ENCODE results near the gene SHROOM3. TPM values are rescaled to one million over a fixed set of nuclear protein-coding genes. Genes with fewer than 3 reads are reported as not detected.

The SHROOM3 gene
- total RNA-seq, 1 experiment from 2014 or later, result 0.78 TPM

DNA sequence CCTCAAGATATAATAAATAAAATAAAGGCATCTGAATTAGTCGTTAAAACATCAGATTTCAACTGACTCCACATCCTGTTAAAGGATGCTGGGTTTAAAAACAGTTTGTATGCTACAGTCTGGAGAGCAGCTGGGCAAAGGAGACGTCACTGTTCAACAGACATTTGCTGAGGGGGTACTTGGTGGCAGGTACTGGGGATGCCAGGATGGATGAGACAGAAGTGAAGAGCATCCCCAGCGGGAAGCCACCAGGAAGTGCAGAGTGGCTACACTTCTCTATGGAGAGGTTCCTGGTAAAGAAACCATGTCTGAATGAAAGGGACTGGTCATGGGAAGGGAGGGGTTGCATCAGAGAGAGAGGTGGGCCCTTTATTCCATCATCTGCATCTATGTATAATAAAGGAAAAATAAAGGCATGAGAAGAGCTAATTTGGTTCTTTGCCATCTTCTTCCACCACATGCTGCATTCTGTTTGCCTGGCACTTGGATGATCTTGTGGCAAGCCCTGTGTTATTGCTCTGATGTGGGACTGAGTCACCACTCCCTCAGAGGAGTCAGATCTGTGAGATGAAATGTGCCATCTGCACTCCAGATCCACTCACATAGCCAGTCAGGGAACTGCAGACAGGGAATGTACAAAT lies 318.0 kb downstream of the SHROOM3 start:
- Histone ChIP-seq H2AFZ (ENCODE audit: low read length) (no peak overlapping the region), H3K79me2 (ENCODE audit: low read length) (no peaks in the 10 kb centered on the region), H3K9me2 (replicated peaks; ENCODE audit: insufficient read depth, low read length) (no peaks in the 10 kb centered on the region), H3K4me1 (ENCODE audit: low read length) (no peaks in the 10 kb centered on the region), H3K9ac (ENCODE audit: low read length) (no peak overlapping the region), H4K20me1 (ENCODE audit: insufficient read depth, low read depth, low read length) (no peaks in the 10 kb centered on the region), H3K9me3 (ENCODE audit: low read length) (no peaks in the 10 kb centered on the region), H3K36me3 (ENCODE audit: insufficient read depth, low read length) (no peaks in the 10 kb centered on the region), H3K4me2 (ENCODE audit: low read depth, low read length, poor library complexity, severe bottlenecking) (no peak overlapping the region), H3K27ac (ENCODE audit: low read length) (no peak overlapping the region), H3K27me3 (ENCODE audit: low read length) (no peaks in the 10 kb centered on the region), H3K4me3 (ENCODE audit: low read length) (no peak overlapping the region)
- no peak for DNase-seq

DNA sequence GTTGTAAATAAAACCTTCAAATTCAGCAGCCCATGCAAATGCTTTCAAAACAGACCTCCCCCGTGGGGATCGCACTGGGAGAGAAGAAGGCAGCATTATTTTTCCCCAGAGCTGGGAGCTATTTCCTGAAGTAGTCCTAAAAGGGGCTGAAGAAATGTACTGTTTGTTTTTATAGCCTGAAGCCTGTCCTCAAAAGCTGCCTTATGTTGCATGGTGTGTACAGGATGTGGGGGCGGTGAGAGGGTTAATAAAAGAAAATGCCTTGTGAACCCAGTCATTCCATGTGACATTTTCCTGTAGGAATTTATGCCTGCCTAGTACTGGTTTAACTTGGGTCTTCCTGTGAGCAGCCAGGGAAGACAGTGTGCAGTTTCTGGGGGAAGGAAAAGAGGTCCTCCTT lies 318.8 kb downstream of the SHROOM3 start:
- Histone ChIP-seq H3K4me2 (ENCODE audit: low read depth, low read length, poor library complexity, severe bottlenecking) (no peak overlapping the region), H3K4me3 (ENCODE audit: low read length) (no peak overlapping the region), H3K9me3 (ENCODE audit: low read length) (no peaks in the 10 kb centered on the region), H3K79me2 (ENCODE audit: low read length) (no peaks in the 10 kb centered on the region), H3K36me3 (ENCODE audit: insufficient read depth, low read length) (no peaks in the 10 kb centered on the region), H3K9ac (ENCODE audit: low read length) (no peak overlapping the region), H2AFZ (ENCODE audit: low read length) (no peak overlapping the region), H3K27me3 (ENCODE audit: low read length) (no peaks in the 10 kb centered on the region), H3K9me2 (replicated peaks; ENCODE audit: insufficient read depth, low read length) (no peaks in the 10 kb centered on the region), H4K20me1 (ENCODE audit: insufficient read depth, low read depth, low read length) (no peaks in the 10 kb centered on the region), H3K27ac (ENCODE audit: low read length) (no peak overlapping the region), H3K4me1 (ENCODE audit: low read length) (no peaks in the 10 kb centered on the region)
- DNase-seq, result no peak

DNA sequence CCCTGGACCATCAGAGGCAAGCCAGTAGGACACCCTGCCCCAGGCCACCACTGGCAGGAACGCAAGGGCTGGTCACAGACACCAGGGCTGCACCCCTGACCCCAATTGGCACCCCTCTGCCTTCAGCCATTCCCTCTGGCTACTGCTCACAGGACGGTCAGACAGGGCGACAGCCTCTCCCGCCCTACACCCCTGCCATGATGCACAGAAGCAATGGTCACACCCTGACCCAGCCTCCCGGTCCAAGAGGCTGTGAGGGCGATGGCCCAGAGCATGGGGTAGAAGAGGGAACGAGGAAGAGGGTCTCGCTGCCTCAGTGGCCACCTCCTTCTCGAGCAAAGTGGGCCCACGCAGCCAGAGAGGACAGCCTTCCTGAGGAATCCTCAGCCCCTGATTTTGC lies 319.4 kb downstream of the SHROOM3 start:
- Histone ChIP-seq H3K27ac (ENCODE audit: low read length) (no peak overlapping the region), H3K27me3 (ENCODE audit: low read length) (no peaks in the 10 kb centered on the region), H3K9ac (ENCODE audit: low read length) (no peak overlapping the region), H3K9me2 (replicated peaks; ENCODE audit: insufficient read depth, low read length) (no peaks in the 10 kb centered on the region), H3K4me1 (ENCODE audit: low read length) (no peaks in the 10 kb centered on the region), H3K36me3 (ENCODE audit: insufficient read depth, low read length) (no peaks in the 10 kb centered on the region), H3K4me3 (ENCODE audit: low read length) (no peak overlapping the region), H3K79me2 (ENCODE audit: low read length) (no peaks in the 10 kb centered on the region), H4K20me1 (ENCODE audit: insufficient read depth, low read depth, low read length) (no peaks in the 10 kb centered on the region), H3K4me2 (ENCODE audit: low read depth, low read length, poor library complexity, severe bottlenecking) (no peak overlapping the region), H3K9me3 (ENCODE audit: low read length) (no peaks in the 10 kb centered on the region), H2AFZ (ENCODE audit: low read length) (no peak overlapping the region)
- DNase-seq, result no peak

DNA sequence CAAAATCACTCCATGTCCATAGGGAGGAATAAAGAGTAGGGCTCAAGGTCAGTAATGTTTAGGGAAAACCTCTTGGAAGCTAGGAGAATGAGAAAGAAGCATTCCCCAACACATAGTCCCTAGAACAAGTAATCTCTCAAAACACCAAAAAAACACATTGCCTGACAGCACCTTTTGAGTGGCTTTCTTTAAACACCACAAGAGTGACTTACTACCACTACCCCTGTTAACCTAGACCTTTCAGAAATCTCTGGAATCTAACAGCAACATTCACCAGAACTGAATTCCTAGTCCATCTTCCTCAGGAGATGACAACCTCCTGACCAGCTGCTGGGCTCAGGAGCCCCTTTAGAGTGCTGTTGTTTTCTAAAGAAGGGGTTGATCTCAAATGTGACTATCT lies 320.7 kb downstream of the SHROOM3 start:
- Histone ChIP-seq H4K20me1 (ENCODE audit: insufficient read depth, low read depth, low read length) (no peaks in the 10 kb centered on the region), H3K4me2 (ENCODE audit: low read depth, low read length, poor library complexity, severe bottlenecking) (no peak overlapping the region), H3K79me2 (ENCODE audit: low read length) (no peaks in the 10 kb centered on the region), H3K9me2 (replicated peaks; ENCODE audit: insufficient read depth, low read length) (no peaks in the 10 kb centered on the region), H3K4me1 (ENCODE audit: low read length) (no peaks in the 10 kb centered on the region), H3K27me3 (ENCODE audit: low read length) (no peaks in the 10 kb centered on the region), H3K27ac (ENCODE audit: low read length) (no peak overlapping the region), H3K9me3 (ENCODE audit: low read length) (no peaks in the 10 kb centered on the region), H3K9ac (ENCODE audit: low read length) (no peak overlapping the region), H3K4me3 (ENCODE audit: low read length) (no peak overlapping the region), H3K36me3 (ENCODE audit: insufficient read depth, low read length) (no peaks in the 10 kb centered on the region), H2AFZ (ENCODE audit: low read length) (no peak overlapping the region)
- no peak for DNase-seq

DNA sequence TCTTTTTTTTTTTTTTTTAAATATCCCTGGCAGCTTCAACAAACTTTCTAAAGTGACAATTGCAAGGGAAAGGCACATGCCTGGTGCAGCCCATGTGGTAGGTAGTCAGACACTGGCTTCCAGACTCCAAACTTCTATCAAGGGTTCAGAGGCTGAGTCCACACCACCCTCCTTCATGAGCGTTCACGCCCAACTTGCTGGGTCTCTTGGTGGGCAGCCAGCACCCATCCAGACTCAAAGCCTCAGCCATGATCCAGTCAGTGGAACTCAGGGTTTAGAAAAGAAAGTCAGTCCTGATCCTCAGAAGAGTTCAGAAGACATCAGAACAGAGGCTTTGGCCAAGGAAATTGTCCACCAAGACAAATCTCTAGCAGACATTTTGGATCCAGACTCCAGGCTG lies 321.4 kb downstream of the SHROOM3 start:
- no peak overlapping the region for H2AFZ ChIP-seq (ENCODE audit: low read length)
- H3K9ac ChIP-seq (ENCODE audit: low read length), result no peak overlapping the region
- H3K4me2 ChIP-seq (ENCODE audit: low read depth, low read length, poor library complexity, severe bottlenecking), result no peak overlapping the region
- H4K20me1 ChIP-seq (ENCODE audit: insufficient read depth, low read depth, low read length), result no peaks in the 10 kb centered on the region
- H3K27me3 ChIP-seq (ENCODE audit: low read length), result no peaks in the 10 kb centered on the region
- no peaks in the 10 kb centered on the region for H3K9me2 ChIP-seq (replicated peaks; ENCODE audit: insufficient read depth, low read length)
- DNase-seq, result no peak
- no peaks in the 10 kb centered on the region for H3K79me2 ChIP-seq (ENCODE audit: low read length)
- no peak overlapping the region for H3K27ac ChIP-seq (ENCODE audit: low read length)
- no peaks in the 10 kb centered on the region for H3K4me1 ChIP-seq (ENCODE audit: low read length)
- no peak overlapping the region for H3K4me3 ChIP-seq (ENCODE audit: low read length)
- H3K9me3 ChIP-seq (ENCODE audit: low read length), result no peaks in the 10 kb centered on the region
- H3K36me3 ChIP-seq (ENCODE audit: insufficient read depth, low read length), result no peaks in the 10 kb centered on the region

DNA sequence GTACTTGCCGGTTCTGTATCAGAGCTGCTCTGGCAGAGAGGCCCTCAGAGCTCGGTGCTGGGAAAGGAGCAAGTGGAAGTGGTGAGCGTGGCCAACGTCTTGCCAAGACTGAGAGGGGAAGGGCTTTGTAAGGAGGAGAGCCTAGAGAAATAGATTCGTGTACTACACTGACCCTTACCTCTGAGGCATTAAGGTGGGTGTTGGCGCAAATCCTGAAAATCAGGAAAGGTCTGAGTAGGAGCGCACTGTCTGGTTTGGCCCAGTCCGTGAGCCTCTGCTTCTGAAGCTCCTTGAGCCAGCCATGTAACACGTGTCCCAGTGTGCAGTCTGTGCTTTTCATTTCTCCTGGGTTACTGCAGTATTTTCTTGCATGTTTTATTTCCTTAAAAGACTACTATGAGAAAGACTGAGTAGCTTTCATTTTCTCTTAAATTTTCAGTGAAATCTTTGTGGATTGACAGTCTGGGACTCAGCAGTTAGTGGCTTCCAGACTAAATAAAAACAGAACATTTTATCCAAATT lies 322.4 kb downstream of the SHROOM3 start:
- H3K9me3 ChIP-seq (ENCODE audit: low read length), result no peaks in the 10 kb centered on the region
- H3K9ac ChIP-seq (ENCODE audit: low read length), result no peak overlapping the region
- H4K20me1 ChIP-seq (ENCODE audit: insufficient read depth, low read depth, low read length), result no peaks in the 10 kb centered on the region
- no peak overlapping the region for H3K27ac ChIP-seq (ENCODE audit: low read length)
- no peak overlapping the region for H3K4me3 ChIP-seq (ENCODE audit: low read length)
- no peaks in the 10 kb centered on the region for H3K9me2 ChIP-seq (replicated peaks; ENCODE audit: insufficient read depth, low read length)
- H3K79me2 ChIP-seq (ENCODE audit: low read length), result no peaks in the 10 kb centered on the region
- DNase-seq, result no peak
- H2AFZ ChIP-seq (ENCODE audit: low read length), result no peak overlapping the region
- no peaks in the 10 kb centered on the region for H3K36me3 ChIP-seq (ENCODE audit: insufficient read depth, low read length)
- H3K4me2 ChIP-seq (ENCODE audit: low read depth, low read length, poor library complexity, severe bottlenecking), result no peak overlapping the region
- H3K4me1 ChIP-seq (ENCODE audit: low read length), result no peaks in the 10 kb centered on the region
- no peaks in the 10 kb centered on the region for H3K27me3 ChIP-seq (ENCODE audit: low read length)

DNA sequence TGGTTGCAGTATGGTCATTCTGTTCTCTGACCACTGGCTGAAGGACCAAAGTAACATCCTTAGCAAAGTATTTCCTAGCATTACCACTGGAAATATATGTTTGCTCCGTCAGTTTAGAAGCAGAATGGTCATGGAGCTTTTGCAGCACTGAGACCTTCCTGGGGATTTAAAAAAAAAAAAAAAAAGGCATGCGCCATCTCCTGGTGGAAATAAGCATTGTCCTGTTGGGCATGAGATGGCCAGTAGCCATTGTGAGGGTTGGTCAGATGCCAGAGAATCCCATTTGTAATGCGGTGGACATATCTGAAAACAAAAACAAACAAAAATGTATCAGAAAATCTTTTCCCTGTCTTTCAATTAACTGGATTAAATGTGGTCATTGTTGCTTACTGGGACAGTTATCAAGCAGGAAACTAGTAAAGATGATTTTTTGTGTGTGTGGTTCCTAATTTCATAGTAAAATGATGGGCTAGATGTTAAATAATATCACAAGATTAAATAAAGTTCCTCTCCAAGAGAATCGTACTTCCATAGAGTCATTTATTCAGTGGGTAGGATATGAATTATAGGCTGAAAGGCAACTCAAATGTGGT lies 323.4 kb downstream of the SHROOM3 start:
- Histone ChIP-seq H2AFZ (ENCODE audit: low read length) (no peak overlapping the region), H3K4me3 (ENCODE audit: low read length) (no peak overlapping the region), H4K20me1 (ENCODE audit: insufficient read depth, low read depth, low read length) (no peaks in the 10 kb centered on the region), H3K27ac (ENCODE audit: low read length) (no peak overlapping the region), H3K79me2 (ENCODE audit: low read length) (no peaks in the 10 kb centered on the region), H3K9me3 (ENCODE audit: low read length) (no peaks in the 10 kb centered on the region), H3K27me3 (ENCODE audit: low read length) (no peaks in the 10 kb centered on the region), H3K4me1 (ENCODE audit: low read length) (no peaks in the 10 kb centered on the region), H3K4me2 (ENCODE audit: low read depth, low read length, poor library complexity, severe bottlenecking) (no peak overlapping the region), H3K9me2 (replicated peaks; ENCODE audit: insufficient read depth, low read length) (no peaks in the 10 kb centered on the region), H3K9ac (ENCODE audit: low read length) (no peak overlapping the region), H3K36me3 (ENCODE audit: insufficient read depth, low read length) (no peaks in the 10 kb centered on the region)
- DNase-seq, result peak; percentile 52

DNA sequence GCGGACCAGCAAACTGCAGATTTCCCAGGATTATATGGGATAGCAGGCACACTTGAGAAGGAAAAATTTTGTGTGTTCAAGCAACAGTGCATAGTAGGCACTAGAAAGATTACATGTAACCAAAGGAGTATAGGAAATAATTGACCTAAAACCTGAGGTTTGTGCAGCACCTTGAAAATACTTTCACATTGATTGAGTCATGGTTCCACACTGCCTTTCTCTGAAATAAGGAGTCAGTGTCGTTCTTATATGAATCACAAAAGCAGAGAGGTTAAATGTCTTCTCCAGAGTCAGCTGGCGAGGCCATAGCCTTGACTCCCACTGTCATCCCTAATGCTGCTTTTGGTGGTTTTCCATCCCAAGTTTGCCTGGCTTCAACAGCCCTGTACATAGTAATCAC lies 324.0 kb downstream of the SHROOM3 start:
- H3K9me2 ChIP-seq (replicated peaks; ENCODE audit: insufficient read depth, low read length), result no peaks in the 10 kb centered on the region
- no peak overlapping the region for H3K4me3 ChIP-seq (ENCODE audit: low read length)
- H3K9me3 ChIP-seq (ENCODE audit: low read length), result no peaks in the 10 kb centered on the region
- no peaks in the 10 kb centered on the region for H3K79me2 ChIP-seq (ENCODE audit: low read length)
- no peak overlapping the region for H2AFZ ChIP-seq (ENCODE audit: low read length)
- H3K27ac ChIP-seq (ENCODE audit: low read length), result no peak overlapping the region
- H4K20me1 ChIP-seq (ENCODE audit: insufficient read depth, low read depth, low read length), result no peaks in the 10 kb centered on the region
- H3K4me2 ChIP-seq (ENCODE audit: low read depth, low read length, poor library complexity, severe bottlenecking), result no peak overlapping the region
- DNase-seq, result no peak
- H3K36me3 ChIP-seq (ENCODE audit: insufficient read depth, low read length), result no peaks in the 10 kb centered on the region
- H3K9ac ChIP-seq (ENCODE audit: low read length), result no peak overlapping the region
- no peaks in the 10 kb centered on the region for H3K4me1 ChIP-seq (ENCODE audit: low read length)
- no peaks in the 10 kb centered on the region for H3K27me3 ChIP-seq (ENCODE audit: low read length)

Measured in Karpas-422 (cell line).